HEK293 (cell line): Measurements from ENCODE around the gene AKAP8.

Experiments
- HOXD13 ChIP-seq: sonication (generic); formaldehyde crosslinking; IDR thresholded peaks from 2 replicates; pipeline ENCODE4 v1.8.0; 2022; ENCODE audit warnings: missing genetic modification reagents, borderline replicate concordance
- PBX3 ChIP-seq: sonication (generic); formaldehyde crosslinking; IDR thresholded peaks from 2 replicates; pipeline ENCODE4 v1.8.1; 2022; ENCODE audit warnings: mild to moderate bottlenecking, moderate library complexity, missing genetic modification reagents
- WT1 ChIP-seq: fragments of 450-650 bp; formaldehyde crosslinking; IDR thresholded peaks from 2 replicates; pipeline ENCODE4 v1.5.1; 2016; ENCODE audit warnings: missing biosample characterization, missing genetic modification characterization
- ZBTB21 ChIP-seq: fragments of 450-650 bp; formaldehyde crosslinking; IDR thresholded peaks from 2 replicates; pipeline ENCODE4 v1.5.1; 2017; ENCODE audit warnings: missing biosample characterization, missing genetic modification characterization
- ZNF140 ChIP-seq: fragments of 450-650 bp; formaldehyde crosslinking; IDR thresholded peaks from 2 replicates; pipeline ENCODE4 v1.5.1; 2016; ENCODE audit warnings: missing biosample characterization, missing genetic modification characterization
- ZNF274 ChIP-seq, 2 experiments: fragments of 200-500 bp in 1 of 2; fragments of 450-650 bp in 1 of 2; sonication (Bioruptor generic) in 1 of 2; formaldehyde crosslinking in 1 of 2; IDR thresholded peaks; 2 replicates each; pipeline versions ENCODE4 v1.5.1 to v1.6.1; 2014 to 2016; ENCODE audit warnings: borderline replicate concordance in 1 of 2, inconsistent platforms in 1 of 2, low read length in 1 of 2, missing biosample characterization in 1 of 2, missing genetic modification characterization in 1 of 2
- ZNF548 ChIP-seq: fragments of 450-650 bp; formaldehyde crosslinking; IDR thresholded peaks from 2 replicates; pipeline ENCODE4 v1.5.1; 2016; ENCODE audit warnings: missing biosample characterization, missing genetic modification characterization
- ZNF561 ChIP-seq: fragments of 450-650 bp; IDR thresholded peaks from 2 replicates; pipeline ENCODE4 v1.5.1; 2018; ENCODE audit warnings: missing biosample characterization, missing genetic modification characterization, borderline replicate concordance
- TF ChIP-seq, protein P1 (sequence below): fragments of 450-650 bp; formaldehyde crosslinking; IDR thresholded peaks from 2 replicates; pipeline ENCODE4 v1.5.1; 2016; ENCODE audit warnings: missing biosample characterization, missing genetic modification characterization

DNA sequence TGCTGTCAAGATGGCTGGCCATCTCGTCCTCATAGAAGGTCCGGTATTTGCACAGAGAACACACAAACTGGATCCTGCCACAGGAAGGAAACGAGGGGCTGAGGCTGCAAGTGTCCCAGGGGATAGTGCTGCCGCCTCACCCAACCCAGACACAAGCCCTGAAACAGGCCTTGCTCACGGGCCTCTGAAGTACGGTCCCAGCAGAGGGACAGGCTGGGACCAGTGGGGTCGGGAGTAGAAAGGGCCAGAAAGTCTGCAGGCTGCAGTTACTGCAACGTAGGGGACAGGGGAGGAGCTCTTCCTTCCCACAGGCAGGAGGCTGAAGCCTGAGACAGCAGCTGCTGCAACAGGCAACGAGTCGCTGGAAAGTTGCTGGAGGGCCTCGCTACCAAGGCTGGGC is 18.2 kb upstream of the AKAP8 start:
- no peak for TF ChIP-seq ZNF274 (IDR thresholded peaks at IDR 0.05; ENCODE audit: low read length)
- no peak for TF ChIP-seq ZNF274 (tag by site-specific recombination; IDR thresholded peaks at IDR 0.05; ENCODE audit: borderline replicate concordance)
- TF ChIP-seq, protein P1, sequence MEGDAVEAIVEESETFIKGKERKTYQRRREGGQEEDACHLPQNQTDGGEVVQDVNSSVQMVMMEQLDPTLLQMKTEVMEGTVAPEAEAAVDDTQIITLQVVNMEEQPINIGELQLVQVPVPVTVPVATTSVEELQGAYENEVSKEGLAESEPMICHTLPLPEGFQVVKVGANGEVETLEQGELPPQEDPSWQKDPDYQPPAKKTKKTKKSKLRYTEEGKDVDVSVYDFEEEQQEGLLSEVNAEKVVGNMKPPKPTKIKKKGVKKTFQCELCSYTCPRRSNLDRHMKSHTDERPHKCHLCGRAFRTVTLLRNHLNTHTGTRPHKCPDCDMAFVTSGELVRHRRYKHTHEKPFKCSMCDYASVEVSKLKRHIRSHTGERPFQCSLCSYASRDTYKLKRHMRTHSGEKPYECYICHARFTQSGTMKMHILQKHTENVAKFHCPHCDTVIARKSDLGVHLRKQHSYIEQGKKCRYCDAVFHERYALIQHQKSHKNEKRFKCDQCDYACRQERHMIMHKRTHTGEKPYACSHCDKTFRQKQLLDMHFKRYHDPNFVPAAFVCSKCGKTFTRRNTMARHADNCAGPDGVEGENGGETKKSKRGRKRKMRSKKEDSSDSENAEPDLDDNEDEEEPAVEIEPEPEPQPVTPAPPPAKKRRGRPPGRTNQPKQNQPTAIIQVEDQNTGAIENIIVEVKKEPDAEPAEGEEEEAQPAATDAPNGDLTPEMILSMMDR, result no peak
- TF ChIP-seq ZNF140, result no peak
- TF ChIP-seq WT1, result no peak
- TF ChIP-seq ZBTB21 (tag by site-specific recombination), result no peak
- TF ChIP-seq HOXD13 (CRISPR knock-in tag), result no peak
- no peak for TF ChIP-seq ZNF561 (tag by site-specific recombination)
- no peak for TF ChIP-seq PBX3
- no peak for TF ChIP-seq ZNF548
